ENCODE results near the gene NARF.

The NARF gene

DNA sequence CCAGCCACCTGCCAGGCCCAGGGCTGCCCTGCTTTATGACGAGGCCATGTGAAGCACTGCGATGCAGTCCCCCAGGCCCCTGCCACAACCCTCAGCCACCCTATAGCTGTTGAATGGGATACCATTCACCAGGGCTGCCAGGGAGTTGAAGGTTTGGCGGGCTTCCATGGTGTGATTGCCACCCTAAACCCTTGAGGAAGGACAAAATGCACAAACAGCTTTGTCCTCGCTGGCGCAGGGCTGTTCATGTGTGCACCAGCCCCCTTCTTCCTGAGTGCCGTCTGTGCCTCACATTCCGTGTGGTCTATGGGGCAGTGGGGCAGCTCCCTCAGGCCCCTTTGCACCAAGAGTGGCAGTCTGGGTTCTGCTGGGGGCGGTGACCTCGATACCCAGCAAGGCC lies 25.3 kb downstream of the NARF start:
- Histone ChIP-seq H3K27me3 (ENCODE audit: low read depth, low read length) (no peaks in the 10 kb centered on the region), H3K4me1 (ENCODE audit: control insufficient read depth in 1 of 2, insufficient read depth in 2 of 2, low read length in 2 of 2) (no peaks in the 10 kb centered on the region), H3K27ac (ENCODE audit: low read length) (no peak overlapping the region), H3K4me3 (ENCODE audit: low read depth in 1 of 2, low read length in 2 of 2) (no peak overlapping the region), H3K36me3 (ENCODE audit: control insufficient read depth in 1 of 2, insufficient read depth in 2 of 2, low read length in 2 of 2) (peaks cover 48 to 75% of the 10 kb centered on the region in 2 donors), H3K9me3 (ENCODE audit: control insufficient read depth in 1 of 2, low read length in 2 of 2) (no peaks in the 10 kb centered on the region)

DNA sequence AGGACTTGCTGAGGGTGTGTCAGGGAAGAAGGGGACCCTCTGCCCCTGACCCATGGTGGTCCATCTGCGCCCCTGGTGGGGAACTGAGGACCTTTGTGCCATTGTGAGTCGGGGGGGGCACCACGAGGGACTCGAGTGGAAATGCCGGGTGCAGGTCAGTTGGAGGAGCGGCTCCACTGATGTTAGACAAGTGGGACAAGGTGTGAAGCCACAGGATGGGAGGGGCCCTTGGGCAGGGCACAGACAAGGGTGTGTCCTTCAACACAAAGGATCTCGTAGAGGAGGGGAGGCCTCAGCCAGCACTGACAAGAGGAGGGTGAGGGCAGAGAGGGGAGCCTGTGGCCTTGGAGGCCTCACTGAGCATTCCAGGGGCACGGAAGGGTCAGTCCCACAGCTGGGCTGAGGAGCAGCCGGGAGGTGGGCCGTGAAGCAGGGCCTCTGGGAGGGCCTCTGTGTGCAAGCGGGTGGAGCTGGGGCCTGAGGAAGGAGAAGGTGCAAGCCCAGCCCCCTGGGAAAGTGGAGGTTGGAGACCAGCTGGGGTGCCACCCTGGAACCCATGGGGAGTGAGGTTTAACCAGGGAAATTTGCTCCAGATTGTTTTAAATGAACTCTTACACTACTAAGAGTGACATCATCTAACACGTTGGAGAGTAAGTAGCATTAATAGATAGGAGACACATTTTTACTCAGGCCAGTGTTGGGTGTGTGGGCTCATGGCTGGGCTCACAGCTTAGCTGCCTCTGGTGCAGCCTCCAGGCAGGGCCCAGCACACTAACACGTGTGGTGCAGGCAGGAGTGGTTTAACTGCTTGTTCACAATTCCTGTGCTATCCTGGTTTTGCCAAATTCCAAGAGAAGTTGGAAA lies 27.9 kb downstream of the NARF start:
- no peaks in the 10 kb centered on the region for H3K9me3 ChIP-seq (ENCODE audit: control insufficient read depth in 1 of 2, low read length in 2 of 2)
- H3K4me3 ChIP-seq (ENCODE audit: low read depth in 1 of 2, low read length in 2 of 2): no peak overlapping the region
- no peak overlapping the region for H3K27ac ChIP-seq (ENCODE audit: low read length)
- H3K27me3 ChIP-seq (ENCODE audit: low read depth, low read length): no peaks in the 10 kb centered on the region
- peaks cover 33 to 58% of the 10 kb centered on the region in 2 donors for H3K36me3 ChIP-seq (ENCODE audit: control insufficient read depth in 1 of 2, insufficient read depth in 2 of 2, low read length in 2 of 2)
- H3K4me1 ChIP-seq (ENCODE audit: control insufficient read depth in 1 of 2, insufficient read depth in 2 of 2, low read length in 2 of 2): no peaks in the 10 kb centered on the region

DNA sequence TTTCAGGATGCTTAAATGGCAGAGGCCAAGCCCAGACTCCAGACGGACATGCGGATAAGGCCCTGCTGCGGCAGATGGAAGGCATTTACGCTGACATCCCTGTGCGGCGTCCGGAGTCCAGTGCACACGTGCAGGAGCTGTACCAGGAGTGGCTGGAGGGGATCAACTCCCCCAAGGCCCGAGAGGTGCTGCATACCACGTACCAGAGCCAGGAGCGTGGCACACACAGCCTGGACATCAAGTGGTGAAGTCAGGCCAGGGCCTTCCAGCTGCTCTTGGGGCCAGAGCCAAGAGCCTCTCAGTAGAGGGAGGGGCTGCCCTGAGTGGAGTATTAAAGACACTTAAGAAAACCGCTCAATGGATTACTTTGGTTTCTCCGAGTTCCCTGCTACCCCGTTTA lies 29.4 kb downstream of the NARF start:
- Histone ChIP-seq H3K4me3 (ENCODE audit: low read depth in 1 of 2, low read length in 2 of 2) (no peak overlapping the region), H3K9me3 (ENCODE audit: control insufficient read depth in 1 of 2, low read length in 2 of 2) (no peaks in the 10 kb centered on the region), H3K4me1 (ENCODE audit: control insufficient read depth in 1 of 2, insufficient read depth in 2 of 2, low read length in 2 of 2) (no peaks in the 10 kb centered on the region), H3K27ac (ENCODE audit: low read length) (no peak overlapping the region), H3K36me3 (ENCODE audit: control insufficient read depth in 1 of 2, insufficient read depth in 2 of 2, low read length in 2 of 2) (peaks cover 26 to 57% of the 10 kb centered on the region in 2 donors), H3K27me3 (ENCODE audit: low read depth, low read length) (no peaks in the 10 kb centered on the region)

GRCh38 chr17:82489117-82489516 lies 30.6 kb downstream of the NARF start:
- no peak overlapping the region for H3K27ac ChIP-seq (ENCODE audit: low read length)
- no peaks in the 10 kb centered on the region for H3K27me3 ChIP-seq (ENCODE audit: low read depth, low read length)
- no peak overlapping the region for H3K4me3 ChIP-seq (ENCODE audit: low read depth in 1 of 2, low read length in 2 of 2)
- H3K4me1 ChIP-seq (ENCODE audit: control insufficient read depth in 1 of 2, insufficient read depth in 2 of 2, low read length in 2 of 2): peaks cover 0 to 3% of the 10 kb centered on the region in 2 donors
- H3K36me3 ChIP-seq (ENCODE audit: control insufficient read depth in 1 of 2, insufficient read depth in 2 of 2, low read length in 2 of 2): peaks cover 17 to 45% of the 10 kb centered on the region in 2 donors
- no peaks in the 10 kb centered on the region for H3K9me3 ChIP-seq (ENCODE audit: control insufficient read depth in 1 of 2, low read length in 2 of 2)

DNA sequence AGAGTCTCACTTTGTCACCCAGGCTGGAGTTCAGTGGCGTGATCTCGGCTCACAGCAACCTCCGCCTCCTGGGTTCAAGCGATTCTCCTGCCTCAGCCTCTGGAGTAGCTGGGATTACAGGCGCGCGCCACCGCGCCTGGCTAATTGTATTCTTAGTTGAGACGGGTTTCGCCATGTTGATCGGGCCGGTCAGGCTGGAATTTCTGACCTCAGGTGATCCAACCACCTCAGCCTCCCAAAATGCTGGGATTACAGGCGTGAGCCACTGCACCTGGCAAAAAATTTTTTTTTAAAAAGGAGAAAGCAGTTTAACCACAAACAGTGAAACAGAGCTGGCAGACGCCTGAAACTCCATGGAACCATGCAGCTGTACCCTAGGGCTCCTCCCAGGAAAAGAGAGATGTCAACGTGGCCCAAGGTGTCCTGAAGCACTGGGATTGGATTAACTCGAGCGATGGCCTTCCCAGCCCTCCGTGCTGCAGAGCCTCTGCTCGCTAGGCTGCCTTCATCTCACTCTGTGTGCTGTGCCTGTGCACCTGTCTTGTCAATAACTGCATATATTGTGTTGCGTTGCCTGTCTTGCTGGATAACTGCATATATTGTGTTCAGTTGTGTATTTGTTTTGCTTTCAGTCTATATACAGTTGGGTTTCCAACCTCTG lies 31.4 kb downstream of the NARF start:
- H3K4me3 ChIP-seq (ENCODE audit: low read depth in 1 of 2, low read length in 2 of 2): no peak overlapping the region
- H3K9me3 ChIP-seq (ENCODE audit: control insufficient read depth in 1 of 2, low read length in 2 of 2): no peaks in the 10 kb centered on the region
- peaks cover 0 to 7% of the 10 kb centered on the region in 2 donors for H3K4me1 ChIP-seq (ENCODE audit: control insufficient read depth in 1 of 2, insufficient read depth in 2 of 2, low read length in 2 of 2)
- H3K27me3 ChIP-seq (ENCODE audit: low read depth, low read length): no peaks in the 10 kb centered on the region
- H3K36me3 ChIP-seq (ENCODE audit: control insufficient read depth in 1 of 2, insufficient read depth in 2 of 2, low read length in 2 of 2): peaks cover 11 to 36% of the 10 kb centered on the region in 2 donors
- no peak overlapping the region for H3K27ac ChIP-seq (ENCODE audit: low read length)

DNA sequence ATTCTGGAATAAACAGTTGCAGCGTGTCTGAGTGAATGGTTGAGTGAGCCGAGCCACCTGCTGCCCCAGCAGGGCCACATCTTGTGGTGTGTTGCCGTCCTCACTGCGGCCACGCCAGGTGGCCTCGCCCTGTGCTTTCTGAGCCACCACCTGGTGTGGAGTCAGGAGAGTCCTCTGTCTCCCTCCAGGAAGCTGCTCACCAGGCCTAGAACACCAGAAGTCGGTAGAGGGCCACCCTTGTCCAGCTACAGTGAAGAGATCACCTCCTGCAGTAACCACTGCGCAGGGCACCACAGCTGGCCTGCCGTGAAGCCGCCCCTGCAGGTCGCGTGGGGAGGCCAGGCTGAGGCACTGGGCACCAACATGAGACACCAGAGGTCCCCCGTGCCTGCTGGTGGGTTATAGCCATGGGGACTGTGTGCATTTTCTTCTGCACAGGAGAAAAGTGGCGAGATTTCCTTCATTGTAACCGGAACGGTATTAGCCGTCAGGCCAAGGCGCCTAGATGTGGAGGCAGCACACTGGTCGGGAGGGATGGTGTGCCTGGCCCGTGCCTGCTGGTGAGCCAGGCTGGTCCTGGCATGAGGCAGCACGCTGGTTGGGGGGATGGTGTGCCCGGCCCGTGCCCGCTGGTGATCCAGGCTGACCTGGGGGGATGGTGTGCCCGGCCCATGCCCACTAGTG lies 32.1 kb downstream of the NARF start:
- Histone ChIP-seq H3K9me3 (ENCODE audit: control insufficient read depth in 1 of 2, low read length in 2 of 2) (no peaks in the 10 kb centered on the region), H3K27ac (ENCODE audit: low read length) (no peak overlapping the region), H3K4me3 (ENCODE audit: low read depth in 1 of 2, low read length in 2 of 2) (no peak overlapping the region), H3K36me3 (ENCODE audit: control insufficient read depth in 1 of 2, insufficient read depth in 2 of 2, low read length in 2 of 2) (peaks cover 6 to 29% of the 10 kb centered on the region in 2 donors), H3K4me1 (ENCODE audit: control insufficient read depth in 1 of 2, insufficient read depth in 2 of 2, low read length in 2 of 2) (peaks cover 0 to 7% of the 10 kb centered on the region in 2 donors), H3K27me3 (ENCODE audit: low read depth, low read length) (no peaks in the 10 kb centered on the region)

GRCh38 chr17:82491196-82491530 lies 32.6 kb downstream of the NARF start:
- Histone ChIP-seq H3K27me3 (ENCODE audit: low read depth, low read length) (no peaks in the 10 kb centered on the region), H3K27ac (ENCODE audit: low read length) (no peak overlapping the region), H3K36me3 (ENCODE audit: control insufficient read depth in 1 of 2, insufficient read depth in 2 of 2, low read length in 2 of 2) (peaks cover 3 to 24% of the 10 kb centered on the region in 2 donors), H3K4me1 (ENCODE audit: control insufficient read depth in 1 of 2, insufficient read depth in 2 of 2, low read length in 2 of 2) (peaks cover 0 to 8% of the 10 kb centered on the region in 2 donors), H3K9me3 (ENCODE audit: control insufficient read depth in 1 of 2, low read length in 2 of 2) (no peaks in the 10 kb centered on the region), H3K4me3 (ENCODE audit: low read depth in 1 of 2, low read length in 2 of 2) (no peak overlapping the region)

DNA sequence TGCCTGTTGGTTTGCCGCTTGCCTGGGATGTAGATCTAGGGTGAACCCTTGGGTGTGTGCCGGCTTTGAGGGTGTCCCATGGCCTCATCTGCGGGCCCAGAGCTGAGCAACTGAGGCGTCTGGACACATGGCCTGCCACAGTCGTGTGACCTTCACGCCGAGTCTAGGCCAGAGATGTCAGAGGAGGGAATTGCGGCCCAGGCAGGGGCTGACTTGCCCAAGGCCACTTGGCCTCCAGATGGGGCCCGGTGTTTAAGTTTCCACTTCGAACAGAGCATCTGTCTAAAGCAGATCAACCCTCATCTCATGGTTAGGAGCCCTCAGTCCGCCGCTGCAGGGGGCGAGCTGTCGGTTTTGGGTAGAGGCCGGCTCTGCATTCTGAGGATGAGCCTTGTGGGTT lies 33.0 kb downstream of the NARF start:
- Histone ChIP-seq H3K9me3 (ENCODE audit: control insufficient read depth in 1 of 2, low read length in 2 of 2) (no peaks in the 10 kb centered on the region), H3K27me3 (ENCODE audit: low read depth, low read length) (no peaks in the 10 kb centered on the region), H3K36me3 (ENCODE audit: control insufficient read depth in 1 of 2, insufficient read depth in 2 of 2, low read length in 2 of 2) (peaks cover 0 to 21% of the 10 kb centered on the region in 2 donors), H3K4me3 (ENCODE audit: low read depth in 1 of 2, low read length in 2 of 2) (no peak overlapping the region), H3K27ac (ENCODE audit: low read length) (no peak overlapping the region), H3K4me1 (ENCODE audit: control insufficient read depth in 1 of 2, insufficient read depth in 2 of 2, low read length in 2 of 2) (peaks cover 0 to 11% of the 10 kb centered on the region in 2 donors)

DNA sequence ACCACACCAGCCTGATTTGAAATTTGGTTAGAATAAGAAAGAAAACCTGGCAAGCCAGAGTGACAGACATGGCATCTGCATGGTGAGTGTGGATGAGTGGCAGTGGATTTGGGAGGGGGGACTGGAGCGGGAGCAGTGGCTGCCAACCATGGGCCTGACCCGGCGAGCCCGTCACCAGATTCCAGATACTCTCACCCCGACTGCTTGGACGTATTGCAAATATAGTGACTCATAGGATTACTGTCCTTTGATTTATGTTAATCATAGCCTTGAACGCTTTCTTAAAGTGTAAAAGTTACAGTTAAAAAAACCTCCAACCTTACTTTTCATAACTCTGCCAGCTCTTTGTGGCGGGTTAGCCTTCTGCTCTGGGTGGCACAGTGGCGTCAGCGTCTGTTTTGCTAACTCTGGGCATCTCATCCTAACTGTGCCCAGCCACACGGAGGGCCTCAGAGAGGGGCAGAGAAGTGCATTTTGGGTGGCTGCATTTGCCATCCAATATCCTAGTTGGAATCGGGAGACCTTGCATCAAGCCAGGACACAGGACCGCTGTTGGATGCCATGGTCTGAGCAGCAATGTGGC lies 34.2 kb downstream of the NARF start:
- Histone ChIP-seq H3K4me1 (ENCODE audit: control insufficient read depth in 1 of 2, insufficient read depth in 2 of 2, low read length in 2 of 2) (peaks cover 0 to 14% of the 10 kb centered on the region in 2 donors), H3K27ac (ENCODE audit: low read length) (no peak overlapping the region), H3K9me3 (ENCODE audit: control insufficient read depth in 1 of 2, low read length in 2 of 2) (no peaks in the 10 kb centered on the region), H3K36me3 (ENCODE audit: control insufficient read depth in 1 of 2, insufficient read depth in 2 of 2, low read length in 2 of 2) (peaks cover 0 to 15% of the 10 kb centered on the region in 2 donors), H3K27me3 (ENCODE audit: low read depth, low read length) (no peaks in the 10 kb centered on the region), H3K4me3 (ENCODE audit: low read depth in 1 of 2, low read length in 2 of 2) (no peak overlapping the region)

DNA sequence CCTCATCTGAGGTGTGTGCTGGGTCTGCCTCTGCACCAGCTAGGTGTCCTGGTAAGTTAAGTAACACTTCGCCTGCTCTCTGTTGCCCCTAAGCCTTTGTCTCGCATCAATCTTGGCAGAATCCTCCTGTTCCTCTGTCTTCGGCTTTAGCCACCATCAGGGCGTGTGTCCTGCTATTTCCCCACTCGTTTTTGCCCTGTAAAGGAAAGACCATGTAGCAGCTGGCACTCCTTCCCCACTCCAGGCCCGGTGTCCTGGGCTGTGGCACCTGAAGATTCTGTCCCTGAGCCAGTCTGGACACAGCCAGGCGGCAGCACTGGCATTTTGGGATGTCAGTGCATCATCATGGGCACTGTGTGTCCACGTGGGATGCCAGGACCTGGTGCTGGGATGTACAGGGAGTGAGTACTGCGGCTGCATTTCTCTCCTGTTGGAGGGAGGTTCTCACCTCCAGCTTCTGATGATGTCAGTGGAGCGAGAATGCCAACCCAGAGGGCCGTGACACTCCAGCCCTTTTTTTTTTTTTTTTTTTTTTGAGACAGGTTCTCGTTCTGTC lies 34.8 kb downstream of the NARF start:
- H3K36me3 ChIP-seq (ENCODE audit: control insufficient read depth in 1 of 2, insufficient read depth in 2 of 2, low read length in 2 of 2): peaks cover 0 to 10% of the 10 kb centered on the region in 2 donors
- H3K27ac ChIP-seq (ENCODE audit: low read length): no peak overlapping the region
- H3K9me3 ChIP-seq (ENCODE audit: control insufficient read depth in 1 of 2, low read length in 2 of 2): no peaks in the 10 kb centered on the region
- peaks cover 0 to 14% of the 10 kb centered on the region in 2 donors for H3K4me1 ChIP-seq (ENCODE audit: control insufficient read depth in 1 of 2, insufficient read depth in 2 of 2, low read length in 2 of 2)
- H3K4me3 ChIP-seq (ENCODE audit: low read depth in 1 of 2, low read length in 2 of 2): no peak overlapping the region
- H3K27me3 ChIP-seq (ENCODE audit: low read depth, low read length): no peaks in the 10 kb centered on the region
